ENCODE measurements around the gene PLXNC1.

- TF ChIP-seq, protein P1, sequence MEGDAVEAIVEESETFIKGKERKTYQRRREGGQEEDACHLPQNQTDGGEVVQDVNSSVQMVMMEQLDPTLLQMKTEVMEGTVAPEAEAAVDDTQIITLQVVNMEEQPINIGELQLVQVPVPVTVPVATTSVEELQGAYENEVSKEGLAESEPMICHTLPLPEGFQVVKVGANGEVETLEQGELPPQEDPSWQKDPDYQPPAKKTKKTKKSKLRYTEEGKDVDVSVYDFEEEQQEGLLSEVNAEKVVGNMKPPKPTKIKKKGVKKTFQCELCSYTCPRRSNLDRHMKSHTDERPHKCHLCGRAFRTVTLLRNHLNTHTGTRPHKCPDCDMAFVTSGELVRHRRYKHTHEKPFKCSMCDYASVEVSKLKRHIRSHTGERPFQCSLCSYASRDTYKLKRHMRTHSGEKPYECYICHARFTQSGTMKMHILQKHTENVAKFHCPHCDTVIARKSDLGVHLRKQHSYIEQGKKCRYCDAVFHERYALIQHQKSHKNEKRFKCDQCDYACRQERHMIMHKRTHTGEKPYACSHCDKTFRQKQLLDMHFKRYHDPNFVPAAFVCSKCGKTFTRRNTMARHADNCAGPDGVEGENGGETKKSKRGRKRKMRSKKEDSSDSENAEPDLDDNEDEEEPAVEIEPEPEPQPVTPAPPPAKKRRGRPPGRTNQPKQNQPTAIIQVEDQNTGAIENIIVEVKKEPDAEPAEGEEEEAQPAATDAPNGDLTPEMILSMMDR (conservative IDR thresholded peaks at IDR 0.05; ENCODE audit: low read length) = no peak
- no peak for TF ChIP-seq EZH2phosphoT487 (IDR thresholded peaks at IDR 0.05; ENCODE audit: borderline replicate concordance)
Measured at GRCh38 chr12:94099191-94099590, 49.2 kb upstream of the PLXNC1 start.

All from Loucy (cell line).